Suppressor macrophage treated with lipopolysaccharide for 4 hours (primary cell): ENCODE data around the gene XKRX.
A peak's percentile ranks its signal among the peaks of the same experiment; 100 is the strongest.

ENCODE experiments used
- DNase-seq: peaks from one replicate; pipeline ENCODE4 v3.0.0-alpha.2; 2020

XKRX gene

GRCh38 chrX:100928660-100929613 lies at the start of gene XKRX:
Gene XKRX, minus strand, starts transcription at chrX:100928917. Its CDS starts 613 bp downstream, at chrX:100928304.
- DNase-seq, result no peak

GRCh38 chrX:100976211-100976610 lies 47.5 kb upstream of the XKRX start:
- no peak for DNase-seq

- DNase-seq, result no peak
These were observed 46.5 kb upstream of the XKRX start for GRCh38 chrX:100975212-100975611.

- DNase-seq, result no peak
These were observed 44.7 kb upstream of the XKRX start for GRCh38 chrX:100973411-100973810.

GRCh38 chrX:100969936-100970335 lies 41.2 kb upstream of the XKRX start:
- no peak for DNase-seq

GRCh38 chrX:100969408-100969807 lies 40.7 kb upstream of the XKRX start, which contains the start of gene ARL13A:
Gene ARL13A, plus strand, starts transcription at chrX:100969708. Its CDS starts 3,982 bp downstream, at chrX:100973690.
- no peak for DNase-seq

GRCh38 chrX:100964362-100964761 lies 35.6 kb upstream of the XKRX start:
- no peak for DNase-seq

GRCh38 chrX:100962811-100963210 lies 34.1 kb upstream of the XKRX start:
- no peak for DNase-seq

GRCh38 chrX:100948557-100948956 lies 19.8 kb upstream of the XKRX start:
- DNase-seq, result no peak

- DNase-seq, result no peak
These were observed 17.7 kb upstream of the XKRX start for GRCh38 chrX:100946299-100946927.

- DNase-seq, result no peak
These were observed 15.9 kb upstream of the XKRX start for GRCh38 chrX:100944601-100945000.

GRCh38 chrX:100939333-100939732 lies 10.6 kb upstream of the XKRX start:
- DNase-seq, result no peak

- no peak for DNase-seq
These were observed 7.0 kb upstream of the XKRX start for GRCh38 chrX:100935767-100936166.

GRCh38 chrX:100931925-100932285 lies 3.2 kb upstream of the XKRX start:
- no peak for DNase-seq

GRCh38 chrX:100931218-100931924 lies 2.7 kb upstream of the XKRX start:
- peak; percentile 29 for DNase-seq

GRCh38 chrX:100926453-100926852 lies 2.3 kb downstream of the XKRX start:
- DNase-seq, result no peak

- DNase-seq, result no peak
These were observed 4.3 kb downstream of the XKRX start for GRCh38 chrX:100924375-100924774.

- DNase-seq, result no peak
These were observed 13.2 kb downstream of the XKRX start for GRCh38 chrX:100915562-100915961.

- no peak for DNase-seq
These were observed 15.6 kb downstream of the XKRX start for GRCh38 chrX:100913111-100913510.

- no peak for DNase-seq
These were observed 17.0 kb downstream of the XKRX start for GRCh38 chrX:100911731-100912130.

GRCh38 chrX:100905620-100906019 lies 23.1 kb downstream of the XKRX start:
- no peak for DNase-seq

GRCh38 chrX:100904433-100904832 lies 24.3 kb downstream of the XKRX start:
- no peak for DNase-seq

GRCh38 chrX:100895365-100896075 lies 33.2 kb downstream of the XKRX start:
- no peak for DNase-seq
